Measurements from ENCODE around the gene WDR38.
A peak's percentile ranks its signal among the peaks of the same experiment; 100 is the strongest.

The WDR38 gene

DNA sequence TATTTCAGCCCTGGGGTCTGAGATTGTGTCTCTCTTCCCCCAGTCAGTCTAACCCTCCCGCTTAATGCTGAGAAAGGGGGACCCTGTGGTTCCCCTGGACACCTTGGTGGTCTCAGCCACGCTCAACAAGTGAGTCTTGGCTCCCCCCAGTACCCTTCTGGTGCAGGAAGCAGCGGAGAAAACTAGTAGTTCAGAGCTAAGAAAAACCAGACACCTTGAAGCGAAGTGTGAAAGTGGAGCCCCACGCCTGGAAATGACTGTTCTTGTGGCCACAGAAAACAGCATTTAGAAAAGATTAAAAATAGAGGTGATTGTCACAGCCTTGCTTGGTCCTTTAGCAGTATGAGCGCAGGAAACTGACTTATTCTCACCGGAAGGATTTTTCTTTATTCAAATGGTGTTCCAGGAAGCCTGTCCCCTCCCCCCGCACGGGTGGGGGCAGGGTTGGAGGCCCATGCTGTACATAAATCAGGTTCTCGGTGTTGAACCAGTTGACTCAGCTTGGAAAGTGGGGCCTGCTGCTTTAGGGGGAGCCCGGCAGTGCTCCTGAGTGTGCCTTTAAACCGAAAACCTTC is 16.8 kb downstream of the WDR38 start:
- H3K4me1 ChIP-seq (ENCODE audit: control insufficient read depth, insufficient read depth, low read depth, low read length), result peaks cover 28% of the 10 kb centered on the region
- peak overlapping the region; percentile 92 for H3K4me2 ChIP-seq (ENCODE audit: low read length, poor library complexity, severe bottlenecking)
- H2BK12ac ChIP-seq (ENCODE audit: low read length in 2 of 2), result peak overlapping the region in 1 of 2 experiments; percentile 48
- peaks cover 25 to 26% of the 10 kb centered on the region in 2 experiments for H3K36me3 ChIP-seq (ENCODE audit: control insufficient read depth in 1 of 2, insufficient read depth in 2 of 2, low read depth in 1 of 2, low read length in 2 of 2)
- H3K9me3 ChIP-seq (ENCODE audit: control insufficient read depth, low read length), result no peaks in the 10 kb centered on the region
- H2AK5ac ChIP-seq (ENCODE audit: low read length, severe bottlenecking), result peak overlapping the region; percentile 9
- 7% methylated on average over 12 of the region's 12 CpGs for WGBS
- peak overlapping the region; percentile 61 for H2BK15ac ChIP-seq (ENCODE audit: low read depth, poor library complexity, severe bottlenecking)
- H4K8ac ChIP-seq (ENCODE audit: low read length), result peak overlapping the region; percentile 15
- peak overlapping the region; percentile 18 to 27 for H3K14ac ChIP-seq (ENCODE audit: low read length in 2 of 2)
- DNase-seq, result peak; percentile 52
- no peak overlapping the region for H2AFZ ChIP-seq (ENCODE audit: low read depth, low read length)
- H3K23ac ChIP-seq (ENCODE audit: low read length in 2 of 2), result no peak overlapping the region
- peak overlapping the region; percentile 78 for H2BK120ac ChIP-seq (ENCODE audit: low read depth, low read length)
- peak overlapping the region; percentile 73 for H3K27ac ChIP-seq (ENCODE audit: low read length, poor library complexity, severe bottlenecking)
- H3K27me3 ChIP-seq (ENCODE audit: control insufficient read depth in 1 of 2, insufficient read depth in 1 of 2, low read length in 2 of 2), result no peaks in the 10 kb centered on the region
- H2BK5ac ChIP-seq (ENCODE audit: low read depth, low read length, poor library complexity, severe bottlenecking), result no peak overlapping the region
- peak overlapping the region; percentile 97 for H3K9ac ChIP-seq (ENCODE audit: low read length)
- peak overlapping the region; percentile 57 to 75 for H3K4ac ChIP-seq (ENCODE audit: low read depth in 1 of 2, low read length in 2 of 2)
- peak overlapping the region; percentile 93 to 95 for H3K18ac ChIP-seq (ENCODE audit: low read depth in 1 of 2, low read length in 2 of 2)
- H3K4me3 ChIP-seq (ENCODE audit: insufficient read depth in 1 of 2, low read depth in 1 of 2, low read length in 2 of 2), result peak overlapping the region; percentile 93 to 98
- H4K91ac ChIP-seq (ENCODE audit: low read length), result peak overlapping the region; percentile 86
- H3K79me1 ChIP-seq (replicated peaks; ENCODE audit: low read length, poor library complexity, severe bottlenecking), result peaks cover 12% of the 10 kb centered on the region

DNA sequence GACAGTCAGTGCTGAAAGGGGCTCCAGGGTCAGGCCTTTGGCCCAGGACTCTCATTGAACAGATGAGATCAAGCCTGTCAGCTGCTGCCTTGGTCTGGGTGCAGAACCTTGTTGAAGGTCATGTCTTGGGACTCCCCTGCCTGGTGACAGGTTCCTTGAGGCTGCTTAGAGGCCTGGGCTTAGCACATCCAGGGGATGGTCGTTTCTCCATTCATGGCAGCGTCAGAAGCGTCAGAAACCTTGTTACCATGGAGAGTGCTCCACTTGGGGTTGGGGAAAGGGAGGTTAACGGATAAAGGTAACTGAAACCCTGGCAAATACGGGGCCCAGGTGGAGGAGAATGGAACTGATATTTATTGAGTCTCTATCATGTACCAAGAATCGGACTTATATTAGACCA is 17.5 kb downstream of the WDR38 start:
- H2BK120ac ChIP-seq (ENCODE audit: low read depth, low read length), result no peak overlapping the region
- H3K4me3 ChIP-seq (ENCODE audit: insufficient read depth in 1 of 2, low read depth in 1 of 2, low read length in 2 of 2), result peak overlapping the region; percentile 29 to 93
- H3K18ac ChIP-seq (ENCODE audit: low read depth in 1 of 2, low read length in 2 of 2), result peak overlapping the region in 1 of 2 experiments; percentile 85
- peak overlapping the region; percentile 92 for H3K4me2 ChIP-seq (ENCODE audit: low read length, poor library complexity, severe bottlenecking)
- no peaks in the 10 kb centered on the region for H3K9me3 ChIP-seq (ENCODE audit: control insufficient read depth, low read length)
- peaks cover 17% of the 10 kb centered on the region for H3K79me1 ChIP-seq (replicated peaks; ENCODE audit: low read length, poor library complexity, severe bottlenecking)
- peak overlapping the region; percentile 73 for H3K27ac ChIP-seq (ENCODE audit: low read length, poor library complexity, severe bottlenecking)
- H2AK5ac ChIP-seq (ENCODE audit: low read length, severe bottlenecking), result peak overlapping the region; percentile 9
- H3K27me3 ChIP-seq (ENCODE audit: control insufficient read depth in 1 of 2, insufficient read depth in 1 of 2, low read length in 2 of 2), result no peaks in the 10 kb centered on the region
- DNase-seq, result no peak
- H4K91ac ChIP-seq (ENCODE audit: low read length), result no peak overlapping the region
- H2BK5ac ChIP-seq (ENCODE audit: low read depth, low read length, poor library complexity, severe bottlenecking), result no peak overlapping the region
- H3K36me3 ChIP-seq (ENCODE audit: control insufficient read depth in 1 of 2, insufficient read depth in 2 of 2, low read depth in 1 of 2, low read length in 2 of 2), result peaks cover 31 to 33% of the 10 kb centered on the region in 2 experiments
- peak overlapping the region in 1 of 2 experiments; percentile 18 for H3K14ac ChIP-seq (ENCODE audit: low read length in 2 of 2)
- WGBS, result 83% methylated on average over 6 of the region's 6 CpGs
- no peak overlapping the region for H2AFZ ChIP-seq (ENCODE audit: low read depth, low read length)
- no peak overlapping the region for H2BK15ac ChIP-seq (ENCODE audit: low read depth, poor library complexity, severe bottlenecking)
- peaks cover 28% of the 10 kb centered on the region for H3K4me1 ChIP-seq (ENCODE audit: control insufficient read depth, insufficient read depth, low read depth, low read length)
- peak overlapping the region in 1 of 2 experiments; percentile 51 for H2BK12ac ChIP-seq (ENCODE audit: low read length in 2 of 2)
- H3K4ac ChIP-seq (ENCODE audit: low read depth in 1 of 2, low read length in 2 of 2), result peak overlapping the region in 1 of 2 experiments; percentile 68
- H4K8ac ChIP-seq (ENCODE audit: low read length), result no peak overlapping the region
- H3K23ac ChIP-seq (ENCODE audit: low read length in 2 of 2), result peak overlapping the region in 1 of 2 experiments; percentile 74
- H3K9ac ChIP-seq (ENCODE audit: low read length), result peak overlapping the region; percentile 97

DNA sequence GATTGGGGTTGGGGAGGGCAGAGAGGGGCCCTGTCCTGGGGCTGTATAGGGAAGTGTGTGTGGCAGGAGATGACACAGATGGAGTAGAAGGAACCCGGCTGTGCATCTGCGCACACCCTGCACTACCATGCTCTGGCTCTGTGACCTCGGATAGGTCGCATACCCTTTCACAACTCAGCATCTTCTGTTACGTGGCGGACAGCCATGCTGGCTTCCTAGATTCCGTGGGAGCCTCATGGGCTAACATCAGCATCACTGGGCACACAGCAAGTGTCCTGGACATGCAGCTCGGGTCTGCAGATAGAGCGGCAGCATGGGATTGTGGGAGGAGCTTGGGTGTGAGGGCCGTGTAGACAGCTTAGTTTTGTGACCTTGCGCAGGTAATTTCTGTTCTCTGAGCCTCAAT is 17.9 kb downstream of the WDR38 start:
- H4K91ac ChIP-seq (ENCODE audit: low read length), result peak overlapping the region; percentile 35
- peak overlapping the region; percentile 97 for H3K9ac ChIP-seq (ENCODE audit: low read length)
- H4K8ac ChIP-seq (ENCODE audit: low read length), result peak overlapping the region; percentile 21
- H3K23ac ChIP-seq (ENCODE audit: low read length in 2 of 2), result no peak overlapping the region
- peak overlapping the region; percentile 11 to 93 for H3K4me3 ChIP-seq (ENCODE audit: insufficient read depth in 1 of 2, low read depth in 1 of 2, low read length in 2 of 2)
- H2BK5ac ChIP-seq (ENCODE audit: low read depth, low read length, poor library complexity, severe bottlenecking), result no peak overlapping the region
- no peak overlapping the region for H2BK15ac ChIP-seq (ENCODE audit: low read depth, poor library complexity, severe bottlenecking)
- WGBS, result 90% methylated on average over 11 of the region's 11 CpGs
- no peak for DNase-seq
- H3K4ac ChIP-seq (ENCODE audit: low read depth in 1 of 2, low read length in 2 of 2), result no peak overlapping the region
- no peak overlapping the region for H2AK5ac ChIP-seq (ENCODE audit: low read length, severe bottlenecking)
- peak overlapping the region; percentile 92 for H3K4me2 ChIP-seq (ENCODE audit: low read length, poor library complexity, severe bottlenecking)
- H3K27ac ChIP-seq (ENCODE audit: low read length, poor library complexity, severe bottlenecking), result no peak overlapping the region
- H3K79me1 ChIP-seq (replicated peaks; ENCODE audit: low read length, poor library complexity, severe bottlenecking), result peaks cover 18% of the 10 kb centered on the region
- H3K4me1 ChIP-seq (ENCODE audit: control insufficient read depth, insufficient read depth, low read depth, low read length), result peaks cover 28% of the 10 kb centered on the region
- H3K18ac ChIP-seq (ENCODE audit: low read depth in 1 of 2, low read length in 2 of 2), result no peak overlapping the region
- H3K27me3 ChIP-seq (ENCODE audit: control insufficient read depth in 1 of 2, insufficient read depth in 1 of 2, low read length in 2 of 2), result no peaks in the 10 kb centered on the region
- H2BK12ac ChIP-seq (ENCODE audit: low read length in 2 of 2), result no peak overlapping the region
- peaks cover 36 to 37% of the 10 kb centered on the region in 2 experiments for H3K36me3 ChIP-seq (ENCODE audit: control insufficient read depth in 1 of 2, insufficient read depth in 2 of 2, low read depth in 1 of 2, low read length in 2 of 2)
- no peak overlapping the region for H2AFZ ChIP-seq (ENCODE audit: low read depth, low read length)
- H2BK120ac ChIP-seq (ENCODE audit: low read depth, low read length), result no peak overlapping the region
- peak overlapping the region in 1 of 2 experiments; percentile 53 for H3K14ac ChIP-seq (ENCODE audit: low read length in 2 of 2)
- no peaks in the 10 kb centered on the region for H3K9me3 ChIP-seq (ENCODE audit: control insufficient read depth, low read length)

DNA sequence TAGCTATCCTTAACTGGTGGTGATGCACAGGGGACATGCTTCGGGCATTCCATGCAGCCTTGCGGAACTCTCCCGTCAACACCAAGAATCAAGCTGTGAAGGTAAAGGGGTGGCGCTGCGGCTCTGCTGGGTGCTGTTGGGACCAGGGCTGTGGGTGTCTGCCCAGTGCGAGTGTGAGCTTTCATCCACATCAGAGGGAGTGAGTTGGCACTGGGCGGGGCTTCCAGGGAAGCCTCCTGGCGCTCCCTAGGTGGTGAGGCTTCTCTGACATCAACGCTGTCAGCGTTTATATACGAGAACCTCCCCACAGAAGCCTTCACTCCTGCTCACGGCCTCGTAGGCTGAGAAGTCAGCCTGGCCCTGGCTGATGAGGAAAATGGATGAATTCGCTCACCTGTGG is 20.4 kb downstream of the WDR38 start:
- Histone ChIP-seq H3K27ac (ENCODE audit: low read length, poor library complexity, severe bottlenecking) (no peak overlapping the region), H2AFZ (ENCODE audit: low read depth, low read length) (no peak overlapping the region), H3K36me3 (ENCODE audit: control insufficient read depth in 1 of 2, insufficient read depth in 2 of 2, low read depth in 1 of 2, low read length in 2 of 2) (peaks cover 55 to 61% of the 10 kb centered on the region in 2 experiments), H4K8ac (ENCODE audit: low read length) (no peak overlapping the region), H3K4me1 (ENCODE audit: control insufficient read depth, insufficient read depth, low read depth, low read length) (peaks cover 25% of the 10 kb centered on the region), H2BK120ac (ENCODE audit: low read depth, low read length) (no peak overlapping the region), H3K79me1 (replicated peaks; ENCODE audit: low read length, poor library complexity, severe bottlenecking) (peaks cover 17% of the 10 kb centered on the region), H4K91ac (ENCODE audit: low read length) (no peak overlapping the region), H2BK5ac (ENCODE audit: low read depth, low read length, poor library complexity, severe bottlenecking) (no peak overlapping the region), H2BK12ac (ENCODE audit: low read length in 2 of 2) (no peak overlapping the region), H3K27me3 (ENCODE audit: control insufficient read depth in 1 of 2, insufficient read depth in 1 of 2, low read length in 2 of 2) (no peaks in the 10 kb centered on the region), H3K9me3 (ENCODE audit: control insufficient read depth, low read length) (no peaks in the 10 kb centered on the region), H3K23ac (ENCODE audit: low read length in 2 of 2) (no peak overlapping the region), H3K18ac (ENCODE audit: low read depth in 1 of 2, low read length in 2 of 2) (no peak overlapping the region), H2BK15ac (ENCODE audit: low read depth, poor library complexity, severe bottlenecking) (no peak overlapping the region), H3K4me2 (ENCODE audit: low read length, poor library complexity, severe bottlenecking) (no peak overlapping the region), H3K4ac (ENCODE audit: low read depth in 1 of 2, low read length in 2 of 2) (no peak overlapping the region), H3K4me3 (ENCODE audit: insufficient read depth in 1 of 2, low read depth in 1 of 2, low read length in 2 of 2) (no peak overlapping the region), H3K14ac (ENCODE audit: low read length in 2 of 2) (no peak overlapping the region), H3K9ac (ENCODE audit: low read length) (no peak overlapping the region), H2AK5ac (ENCODE audit: low read length, severe bottlenecking) (no peak overlapping the region)
- 92% methylated on average over 14 of the region's 14 CpGs for WGBS
- no peak for DNase-seq

All from mesenchymal stem cell (in vitro differentiated cells and primary cell).